HG03439 (cell line): ENCODE data around the gene KIAA1671.

Experiments used
- ATAC-seq: cut with Tn5 transposase; IDR thresholded peaks from one replicate; pipeline ENCODE4 v1.9.1; 2021; ENCODE audit warnings: mild to moderate bottlenecking, moderate library complexity; ENCODE audit not compliant: unreplicated experiment

KIAA1671 gene

DNA sequence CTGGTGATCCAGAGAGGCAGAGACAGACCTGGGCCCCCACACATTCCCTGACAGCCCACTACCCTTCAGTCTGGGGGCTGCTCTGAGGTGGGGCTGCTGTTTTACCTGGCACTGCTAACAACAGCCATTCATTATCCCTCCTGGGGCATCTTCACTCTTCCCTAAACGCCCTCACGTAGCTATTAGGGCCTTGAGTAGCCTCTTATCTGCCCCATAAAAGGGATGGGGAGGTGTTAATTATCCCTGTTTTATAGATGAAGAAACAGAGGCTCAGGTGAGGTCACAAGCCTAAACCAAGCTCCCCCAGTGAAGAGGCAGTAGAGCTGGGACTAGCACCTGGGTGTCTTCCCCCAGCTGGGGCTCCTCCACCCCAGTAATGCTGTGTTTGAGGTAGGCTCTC is 79.5 kb downstream of the KIAA1671 start:
- ATAC-seq, result no peak

DNA sequence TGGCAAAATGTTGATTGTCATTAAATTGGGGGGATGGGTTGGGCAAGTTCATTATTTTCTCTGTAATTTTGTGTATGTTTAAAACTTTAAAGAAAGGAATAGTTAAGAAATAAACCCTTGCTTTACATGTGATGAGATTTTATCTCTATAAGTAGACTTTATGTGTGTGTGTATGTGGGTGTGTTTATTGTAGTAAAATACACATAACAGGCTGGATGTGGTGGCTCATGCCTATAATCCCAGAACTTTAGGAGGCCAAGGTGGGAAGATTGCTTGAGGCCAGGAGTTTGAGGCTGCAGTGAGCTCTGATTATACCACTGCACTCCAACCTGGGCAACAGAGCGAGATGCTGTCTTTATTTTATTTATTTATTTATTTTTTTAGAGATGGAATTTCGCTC is 83.2 kb downstream of the KIAA1671 start:
- ATAC-seq, result no peak

DNA sequence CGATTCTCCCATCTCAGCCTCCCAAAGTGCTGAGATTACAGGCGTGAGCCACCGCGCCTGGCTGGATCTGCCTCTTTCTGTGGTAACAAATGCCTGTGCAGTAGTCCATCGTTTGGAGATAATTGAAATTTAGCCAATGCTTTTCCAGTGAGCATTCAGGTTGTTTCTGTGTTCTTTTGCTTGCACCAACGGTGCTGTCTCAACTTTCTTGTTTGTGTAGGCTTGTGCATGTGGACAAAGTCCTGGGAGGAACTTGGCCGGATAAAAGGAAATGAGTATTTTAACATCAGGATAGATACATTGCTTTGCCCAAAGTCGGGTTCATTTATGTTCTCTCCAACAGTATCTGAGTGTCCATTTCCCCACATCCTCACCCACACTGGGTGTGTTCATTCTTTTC is 85.7 kb downstream of the KIAA1671 start:
- no peak for ATAC-seq

DNA sequence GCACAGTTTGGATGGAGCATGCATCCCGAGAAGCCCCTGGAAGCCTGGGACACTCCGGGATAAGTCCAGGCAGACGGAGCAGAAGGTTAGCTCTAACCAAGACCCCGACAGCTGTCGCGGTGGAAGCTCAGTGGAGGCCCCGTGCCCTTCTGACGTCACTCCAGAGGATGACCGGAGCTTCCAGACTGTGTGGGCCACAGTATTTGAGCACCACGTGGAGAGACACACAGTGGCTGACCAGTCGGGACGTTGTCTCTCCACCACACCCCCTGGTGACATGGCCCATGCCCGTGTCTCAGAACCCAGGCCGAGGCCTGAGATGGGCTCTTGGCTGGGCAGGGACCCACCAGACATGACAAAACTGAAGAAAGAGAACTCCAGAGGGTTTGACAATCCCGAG is 86.3 kb downstream of the KIAA1671 start:
- no peak for ATAC-seq

DNA sequence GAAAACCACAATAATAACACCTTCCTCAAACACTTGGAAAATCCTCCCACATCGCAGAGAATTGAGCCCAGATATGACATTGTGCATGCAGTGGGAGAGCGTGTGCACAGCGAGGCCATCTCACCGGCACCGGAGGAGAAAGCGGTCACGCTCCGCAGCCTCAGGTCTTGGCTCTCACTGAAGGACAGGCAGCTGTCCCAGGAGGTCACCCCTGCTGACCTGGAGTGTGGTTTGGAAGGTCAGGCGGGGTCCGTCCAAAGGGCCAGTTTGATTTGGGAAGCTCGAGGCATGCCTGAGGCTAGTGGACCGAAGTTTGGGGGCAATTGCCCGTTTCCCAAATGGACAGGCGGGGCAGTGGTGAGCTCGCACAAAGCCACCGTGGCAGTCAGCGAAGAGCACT is 86.7 kb downstream of the KIAA1671 start:
- ATAC-seq, result no peak

DNA sequence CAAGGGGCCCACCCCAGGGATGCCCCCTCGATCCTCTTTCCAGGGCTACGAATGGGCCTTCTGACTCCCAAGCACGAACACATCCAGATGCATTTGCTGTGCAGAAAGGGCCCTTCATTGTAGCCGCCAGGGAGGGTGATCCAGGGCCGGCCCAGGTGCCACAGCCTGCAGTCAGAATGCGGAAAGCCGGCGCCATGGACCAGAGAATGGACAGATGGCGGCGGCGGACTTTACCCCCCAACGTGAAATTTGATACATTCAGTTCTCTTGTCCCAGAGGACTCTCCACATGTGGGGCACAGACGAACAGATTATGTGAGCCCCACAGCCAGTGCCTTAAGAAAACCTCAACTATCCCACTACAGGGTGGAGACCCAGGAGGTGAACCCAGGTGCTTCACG is 87.2 kb downstream of the KIAA1671 start:
- no peak for ATAC-seq

DNA sequence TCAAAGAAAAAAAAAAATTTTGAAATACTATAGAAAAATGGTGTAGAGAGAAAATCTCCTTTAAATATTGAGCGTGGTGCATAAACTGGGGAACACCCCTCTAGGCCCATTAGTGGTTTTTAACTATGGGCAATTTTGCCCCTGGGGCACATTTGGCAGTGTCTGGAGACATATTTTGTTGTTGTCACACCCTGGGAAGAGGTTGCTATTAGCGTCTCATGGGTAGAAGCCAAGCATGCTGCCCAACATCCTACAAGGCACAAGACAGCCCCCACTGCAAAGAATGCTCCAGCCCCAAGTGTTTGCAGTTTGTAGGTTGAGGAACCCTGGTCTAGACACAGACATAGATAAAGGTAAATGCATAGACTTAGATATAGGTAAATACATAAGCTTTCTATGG is 92.6 kb downstream of the KIAA1671 start:
- ATAC-seq, result no peak

DNA sequence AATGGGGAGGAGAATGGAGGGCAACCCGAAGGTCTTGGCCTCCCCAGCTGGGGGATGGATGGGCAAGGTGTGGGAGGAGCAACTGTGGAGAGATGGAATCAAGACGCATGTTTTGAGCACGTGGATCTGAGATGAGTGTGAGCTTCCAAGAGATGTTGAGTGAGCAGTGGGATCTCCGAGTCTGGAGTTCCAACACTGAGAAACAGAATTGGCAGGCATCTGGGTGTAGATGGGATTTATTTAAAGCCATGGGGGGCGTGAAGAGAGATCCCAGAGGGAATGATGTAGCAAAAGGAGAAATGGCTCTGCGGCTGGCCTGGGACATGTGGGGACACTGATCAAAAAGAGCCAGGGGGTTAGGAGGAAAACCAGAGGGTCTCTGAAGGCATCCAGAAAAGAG is 95.6 kb downstream of the KIAA1671 start:
- no peak for ATAC-seq

DNA sequence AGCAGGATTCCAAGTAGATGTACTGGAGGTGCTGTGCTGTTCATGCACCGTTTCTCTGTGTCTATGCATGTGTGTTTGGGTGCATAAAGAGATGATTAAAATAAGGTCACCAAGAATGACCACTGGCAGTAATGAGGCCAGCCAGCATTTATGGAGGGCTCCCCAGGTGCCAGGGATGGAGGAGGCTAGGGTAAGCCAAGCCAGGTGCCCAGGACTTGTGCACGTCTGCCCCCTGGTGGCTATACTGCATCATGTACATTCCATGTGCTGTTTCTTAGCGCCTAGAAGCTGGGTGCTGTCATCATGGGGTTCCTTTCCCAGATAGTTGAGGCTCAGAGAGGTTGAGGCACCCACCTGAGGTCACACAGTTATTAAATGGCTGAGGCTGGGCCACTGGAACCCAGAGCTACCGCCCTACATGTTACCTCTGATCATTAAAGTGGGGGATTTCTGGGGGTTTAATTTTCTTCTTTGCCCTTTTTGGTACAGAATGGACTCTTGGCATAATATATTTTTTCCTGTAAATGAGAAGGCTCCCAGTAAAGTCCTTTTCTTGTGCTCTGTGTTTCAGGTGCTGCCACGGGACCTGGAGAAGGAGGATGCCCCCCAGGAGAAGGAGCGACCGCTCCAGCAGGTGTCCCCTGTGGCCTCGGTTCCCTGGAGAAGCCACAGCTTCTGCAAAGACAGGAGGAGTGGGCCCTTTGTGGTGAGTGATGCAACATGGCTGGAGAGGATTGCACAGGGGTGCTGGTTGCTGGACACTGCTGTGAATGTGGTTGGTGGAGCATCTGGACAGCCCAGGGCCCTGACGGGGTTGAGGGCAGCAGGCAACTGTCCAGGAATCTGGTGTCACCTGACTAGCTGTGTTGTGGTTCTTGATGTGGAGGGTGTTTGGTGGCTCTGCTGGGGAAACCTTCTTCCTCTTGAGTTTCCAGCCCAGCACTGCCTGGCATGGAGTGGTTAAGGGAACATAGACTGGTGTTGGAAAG is 96.4 kb downstream of the KIAA1671 start:
- ATAC-seq, result no peak

DNA sequence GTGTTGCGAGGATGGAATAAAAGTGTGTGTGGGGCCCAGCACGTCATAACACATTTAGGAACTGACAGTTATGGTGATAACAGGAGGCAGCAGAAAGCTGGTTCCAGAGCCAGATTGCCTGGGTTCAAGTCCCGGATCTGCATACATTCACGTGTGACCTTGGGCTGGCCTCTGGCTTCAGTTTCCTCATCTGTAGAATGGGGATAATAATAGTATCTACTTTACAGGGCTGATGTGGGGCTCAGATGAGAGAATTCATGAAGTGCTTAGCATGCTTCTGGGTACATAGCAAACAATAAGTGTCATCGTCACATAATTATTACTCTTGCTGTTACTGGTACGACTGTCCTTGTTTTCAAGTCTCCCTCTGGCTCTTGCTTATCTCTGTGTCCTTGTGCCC is 97.3 kb downstream of the KIAA1671 start:
- no peak for ATAC-seq

DNA sequence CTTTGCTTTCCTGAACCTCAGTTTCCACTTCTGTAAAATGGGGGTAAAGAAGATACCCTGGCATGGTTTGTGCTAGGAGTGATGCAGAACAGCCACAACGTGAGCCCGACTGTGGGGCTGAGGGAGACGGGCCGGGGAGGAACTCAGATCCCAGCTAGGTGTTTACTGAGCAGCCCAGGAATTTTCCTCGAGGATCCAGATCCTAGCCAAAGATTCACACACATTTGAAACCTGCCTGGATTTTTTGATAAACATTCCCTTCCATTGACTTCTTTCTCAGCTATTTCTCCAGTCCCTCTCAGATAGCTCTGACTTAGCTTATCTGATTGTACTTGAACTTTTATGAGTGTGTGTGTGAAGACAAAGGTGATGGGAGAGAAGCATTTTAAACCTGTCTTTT is 98.0 kb downstream of the KIAA1671 start:
- no peak for ATAC-seq

DNA sequence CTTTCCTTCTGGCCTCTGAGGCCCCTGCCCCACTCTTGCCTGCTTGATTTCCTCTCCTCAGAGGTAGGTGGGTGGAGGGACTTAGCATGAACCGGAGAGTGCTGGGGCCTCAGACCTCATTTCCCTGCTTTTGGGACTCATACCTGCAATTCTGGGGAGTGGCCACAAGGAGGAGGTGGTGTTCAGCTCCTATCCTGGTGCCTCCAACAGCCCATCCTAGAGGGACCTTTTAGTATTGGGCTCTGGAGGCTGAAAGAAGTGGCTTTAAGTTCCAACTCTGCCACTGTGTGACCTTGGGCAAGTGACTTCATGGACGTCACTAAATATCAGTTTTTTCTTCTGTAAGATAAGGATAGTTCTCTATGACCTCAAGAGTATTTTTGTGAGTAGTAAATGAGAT is 98.6 kb downstream of the KIAA1671 start:
- ATAC-seq, result no peak

DNA sequence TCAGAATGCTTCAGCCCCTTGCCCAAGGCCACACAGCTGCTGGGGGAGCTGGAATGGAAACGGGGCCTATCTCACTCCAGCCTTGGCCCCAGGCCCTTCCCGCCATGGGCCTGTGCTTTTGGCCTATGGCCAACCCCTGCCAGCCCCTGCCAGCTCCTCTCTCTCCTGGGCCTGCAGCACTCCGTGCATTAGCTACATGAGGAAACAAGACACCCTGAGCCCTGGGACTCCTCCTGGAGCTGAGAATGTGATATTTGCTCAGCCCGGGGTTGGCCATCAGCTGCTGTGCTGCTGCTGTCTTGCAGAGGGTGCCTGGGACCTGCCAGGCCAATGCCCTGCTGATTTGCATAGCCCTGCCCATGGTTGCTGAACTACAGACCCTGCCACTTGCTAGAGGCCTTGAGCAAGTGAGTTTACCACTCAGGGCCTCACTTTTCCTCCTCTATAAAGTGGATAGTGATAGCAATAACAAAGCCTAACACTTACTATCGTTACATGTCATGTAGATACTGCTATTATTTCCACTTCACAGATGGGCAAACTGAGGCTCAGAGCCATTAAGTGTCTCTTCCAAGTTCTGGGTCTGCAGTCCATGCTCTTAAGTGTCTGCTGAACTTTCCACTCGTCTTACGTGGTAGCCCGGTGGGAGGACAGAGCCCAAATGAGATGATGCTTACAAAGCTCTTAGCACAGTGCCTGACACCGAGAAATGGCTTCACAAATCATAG is 99.6 kb downstream of the KIAA1671 start:
- ATAC-seq, result no peak

DNA sequence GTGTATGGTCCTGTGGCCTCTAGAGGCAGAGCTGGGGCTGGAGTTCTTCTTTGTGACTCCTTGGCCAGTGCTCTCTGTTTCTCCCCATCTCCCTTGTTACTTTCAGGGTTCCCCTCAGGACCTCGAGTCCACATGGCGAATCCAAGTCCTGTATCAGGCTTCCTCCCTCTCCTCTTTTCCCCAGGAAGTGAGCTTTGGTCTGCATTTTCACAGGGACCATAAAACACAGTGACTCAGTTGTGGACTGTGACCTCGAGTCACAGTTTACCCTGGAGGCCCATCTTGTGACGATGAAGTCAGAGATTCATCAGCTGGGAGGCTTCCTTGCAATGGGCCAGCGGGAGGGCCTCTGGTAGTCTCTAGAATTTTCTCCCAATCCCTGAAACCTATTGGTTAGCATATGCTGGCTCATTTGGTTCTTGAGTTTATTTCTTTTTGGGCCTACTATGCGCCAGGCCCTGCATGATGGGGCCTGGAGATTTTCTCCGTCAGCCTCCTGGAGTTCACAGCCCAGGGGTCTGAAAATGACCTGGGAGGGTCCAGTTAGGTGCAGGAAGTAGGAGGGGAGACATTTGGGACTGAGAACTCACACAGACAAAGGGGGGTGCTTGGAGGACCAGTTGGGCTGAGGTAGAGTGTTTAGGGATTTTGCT is 100.8 kb downstream of the KIAA1671 start:
- ATAC-seq, result no peak

DNA sequence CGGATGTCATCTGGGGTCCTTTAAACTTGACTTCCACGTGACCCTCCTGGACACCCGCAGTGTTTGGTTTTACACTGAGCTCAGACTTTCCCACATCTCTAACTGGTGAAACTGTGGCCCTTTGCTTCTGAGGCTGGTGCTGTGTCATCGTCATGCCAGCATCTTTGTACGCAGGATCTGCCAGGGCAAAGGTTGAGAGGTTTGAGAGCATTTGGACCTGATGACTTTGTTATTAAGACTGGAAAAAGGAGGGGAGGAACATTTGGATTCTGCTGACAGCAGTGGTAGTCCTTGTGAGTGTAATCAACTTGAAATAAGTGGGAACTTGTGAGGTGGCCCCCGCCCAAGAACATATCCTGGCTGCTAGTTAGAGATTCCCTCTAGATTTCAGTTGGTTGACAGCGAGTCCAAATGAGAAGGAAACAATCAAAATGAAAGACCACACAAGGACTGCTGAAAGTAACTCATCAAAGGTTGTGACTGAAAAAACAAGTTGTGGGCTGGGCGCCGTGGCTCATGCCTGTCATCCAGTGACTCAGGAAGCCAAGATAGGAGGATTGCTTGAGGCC is 102.5 kb downstream of the KIAA1671 start:
- no peak for ATAC-seq

DNA sequence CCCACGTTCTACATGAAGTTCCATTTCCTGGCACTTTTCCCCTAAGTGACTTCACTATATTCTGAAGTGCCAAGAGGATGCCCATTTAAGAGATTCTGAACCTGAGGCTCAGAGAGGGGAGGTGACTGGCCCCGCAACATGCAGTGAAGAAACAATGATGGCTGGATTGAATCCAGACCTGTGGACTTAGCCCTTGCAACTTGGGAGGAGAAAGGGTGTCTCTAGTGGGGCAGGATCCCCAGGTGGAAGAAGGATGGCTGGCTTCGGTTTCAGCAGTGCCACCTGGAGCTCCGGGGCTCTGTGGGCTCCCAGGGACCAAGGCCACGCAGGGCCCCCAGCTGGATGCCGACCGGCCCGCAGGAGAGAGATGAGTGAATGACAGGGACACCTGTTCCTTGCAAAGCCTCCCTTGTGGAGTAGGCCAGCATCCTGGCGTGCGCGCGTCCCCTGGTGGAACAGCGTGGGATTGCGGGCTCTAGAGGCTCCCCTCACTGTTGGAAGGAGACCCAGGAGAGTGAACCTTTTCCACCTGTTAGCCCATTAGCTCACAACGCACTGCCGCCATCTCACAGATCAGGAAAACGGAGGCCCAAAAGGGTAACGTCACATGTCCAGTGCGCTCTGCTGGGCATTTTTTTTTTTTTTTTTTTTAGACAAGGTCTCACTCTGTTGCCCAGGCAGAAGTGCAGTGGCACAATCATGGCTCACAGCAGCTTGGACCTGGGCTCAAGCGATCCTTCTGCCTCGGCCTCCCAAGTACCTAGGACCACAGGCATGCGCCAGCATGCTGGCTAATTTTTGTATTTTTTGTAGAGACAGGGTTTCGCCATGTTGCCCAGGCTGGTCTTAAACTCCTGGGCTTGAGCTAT is 104.7 kb downstream of the KIAA1671 start:
- no peak for ATAC-seq

DNA sequence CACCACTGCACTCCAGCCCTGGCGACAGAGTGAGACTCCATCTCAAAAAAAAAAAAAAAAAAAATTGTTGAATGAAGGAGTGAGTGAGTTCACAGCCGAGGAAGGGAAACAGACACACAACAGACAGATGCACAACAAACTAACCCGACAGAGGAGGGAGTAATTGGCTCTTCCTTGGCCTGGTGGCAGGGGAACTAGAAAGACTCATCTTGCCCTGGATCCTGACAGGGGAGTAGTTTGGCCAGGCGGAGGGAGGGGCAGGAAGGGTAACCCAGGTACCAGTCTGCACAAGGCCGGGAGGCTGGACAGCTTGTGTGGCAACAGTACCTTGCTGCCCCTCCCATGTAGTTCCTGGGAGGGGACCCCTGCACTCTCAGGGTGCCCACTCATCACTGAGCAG is 106.9 kb downstream of the KIAA1671 start:
- ATAC-seq, result no peak

DNA sequence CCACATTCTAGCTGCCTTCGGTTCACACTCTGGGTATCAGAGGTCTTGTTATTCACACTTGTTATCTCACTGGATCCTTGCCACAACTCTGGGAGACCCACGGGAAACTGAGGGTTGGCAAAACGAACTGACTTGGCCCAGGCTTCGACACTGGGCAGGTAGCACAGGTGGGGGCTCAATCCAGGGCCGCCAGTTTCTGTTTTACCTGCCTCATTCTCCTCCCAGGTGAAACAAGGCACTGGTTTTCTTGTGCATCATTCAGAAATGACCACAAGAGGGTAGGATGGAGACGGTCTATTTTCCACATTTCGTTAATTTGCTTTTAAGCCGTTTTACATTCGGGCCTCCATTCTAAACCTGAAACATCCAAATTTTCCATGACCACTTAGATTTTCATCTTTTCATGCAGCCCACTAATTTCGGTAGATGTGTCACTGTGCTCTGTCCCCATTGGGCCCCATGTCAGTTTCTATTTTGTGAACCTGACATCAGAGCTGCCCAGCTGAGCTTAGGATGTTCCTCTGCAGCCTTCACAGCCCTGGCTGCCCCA is 108.1 kb downstream of the KIAA1671 start:
- no peak for ATAC-seq

DNA sequence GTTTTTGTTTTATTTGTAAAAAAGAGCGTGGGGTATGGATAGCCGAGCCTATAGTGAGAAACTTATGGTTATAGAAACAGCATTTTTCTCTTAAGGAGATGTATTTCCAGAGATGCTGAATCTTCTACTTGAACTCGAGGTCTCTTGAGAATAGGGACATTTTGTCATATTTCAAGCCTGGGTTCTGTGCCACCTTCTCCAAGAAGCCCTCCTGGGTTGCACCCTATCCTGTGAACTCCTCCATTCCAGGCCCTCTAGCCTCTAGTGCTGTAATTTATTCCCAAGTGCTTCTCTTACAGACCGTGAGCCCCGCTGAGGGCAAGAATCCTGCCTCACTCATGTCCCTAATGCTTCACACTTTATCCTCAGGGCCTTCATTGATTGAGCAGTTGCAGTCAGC is 108.6 kb downstream of the KIAA1671 start:
- ATAC-seq, result no peak
